HG03135 (cell line): ENCODE measurements around the gene YIF1A.
"Not testable (repeated sequence)": the region's sequence is repeated elsewhere in the genome, so short reads cannot be mapped to it uniquely, and the experiment has no call there.

Experiments used
- ATAC-seq: cut with Tn5 transposase; IDR thresholded peaks from one replicate; pipeline ENCODE4 v1.9.1; 2021; ENCODE audit warnings: mild to moderate bottlenecking, moderate library complexity; ENCODE audit not compliant: unreplicated experiment

YIF1A gene

GRCh38 chr11:66311965-66312548 is 23.1 kb upstream of the YIF1A start:
- ATAC-seq = peak; percentile 60

GRCh38 chr11:66311470-66311964 is 22.6 kb upstream of the YIF1A start:
- no peak for ATAC-seq

- not testable (repeated sequence) for ATAC-seq
Observed at GRCh38 chr11:66310803-66311440, 22.0 kb upstream of the YIF1A start.

- no peak for ATAC-seq
Observed at GRCh38 chr11:66310324-66310723, 21.4 kb upstream of the YIF1A start.

GRCh38 chr11:66309475-66309874 is 20.5 kb upstream of the YIF1A start:
- no peak for ATAC-seq

- ATAC-seq = no peak
Observed at GRCh38 chr11:66302656-66303055, 13.7 kb upstream of the YIF1A start.

GRCh38 chr11:66299186-66299585 is 10.2 kb upstream of the YIF1A start:
- ATAC-seq = no peak

- no peak for ATAC-seq
Observed at GRCh38 chr11:66297610-66298009, 8.7 kb upstream of the YIF1A start.

GRCh38 chr11:66294626-66295620 is 6.0 kb upstream of the YIF1A start:
- ATAC-seq = no peak

GRCh38 chr11:66293777-66294625 is 5.1 kb upstream of the YIF1A start:
- no peak for ATAC-seq

- no peak for ATAC-seq
Observed at GRCh38 chr11:66293352-66293751, 4.4 kb upstream of the YIF1A start.

GRCh38 chr11:66292543-66293332 is 3.8 kb upstream of the YIF1A start:
- no peak for ATAC-seq

GRCh38 chr11:66291706-66292542 is 3.0 kb upstream of the YIF1A start, which contains the start of gene TMEM151A:
TSS of gene TMEM151A (plus strand) at chr11:66291894. CDS start at chr11:66292014, 120 bp downstream.
- ATAC-seq = no peak

- ATAC-seq = no peak
Observed at GRCh38 chr11:66291303-66291705, 2.4 kb upstream of the YIF1A start.

GRCh38 chr11:66290330-66290621 is 1.3 kb upstream of the YIF1A start:
- ATAC-seq = no peak

GRCh38 chr11:66289548-66290329 is 796 bp upstream of the YIF1A start:
- ATAC-seq = peak; percentile 39

- ATAC-seq = no peak
Observed at GRCh38 chr11:66287889-66288670, 863 bp downstream of the YIF1A start.
